HCEC 1CT (cell line): ENCODE measurements around the gene FMN2.
A peak's percentile ranks its signal among the peaks of the same experiment; 100 is the strongest.
"Not testable (repeated sequence)": the region's sequence is repeated elsewhere in the genome, so short reads cannot be mapped to it uniquely, and the experiment has no call there.

ENCODE experiments used
- DNase-seq: peaks from one replicate; pipeline ENCODE4 v3.0.0-alpha.2; 2017

The FMN2 gene

GRCh38 chr1:240145120-240145519 lies 53.4 kb downstream of the FMN2 start:
- no peak for DNase-seq

- no peak for DNase-seq
These were observed 56.6 kb downstream of the FMN2 start for GRCh38 chr1:240148333-240148732.

GRCh38 chr1:240149484-240150094 lies 57.9 kb downstream of the FMN2 start:
- DNase-seq: peak; percentile 50

GRCh38 chr1:240151136-240151735 lies 59.6 kb downstream of the FMN2 start:
- DNase-seq: no peak

GRCh38 chr1:240152611-240153297 lies 61.1 kb downstream of the FMN2 start:
- peak; percentile 20 for DNase-seq

- DNase-seq: no peak
These were observed 63.9 kb downstream of the FMN2 start for GRCh38 chr1:240155605-240156004.

- DNase-seq: no peak
These were observed 73.1 kb downstream of the FMN2 start for GRCh38 chr1:240164742-240165141.

- DNase-seq: peak; percentile 54
These were observed 77.5 kb downstream of the FMN2 start for GRCh38 chr1:240169188-240169587.

- no peak for DNase-seq
These were observed 78.6 kb downstream of the FMN2 start for GRCh38 chr1:240170266-240170665.

- DNase-seq: no peak
These were observed 79.1 kb downstream of the FMN2 start for GRCh38 chr1:240170806-240171205.

- no peak for DNase-seq
These were observed 80.2 kb downstream of the FMN2 start for GRCh38 chr1:240171907-240172306.

GRCh38 chr1:240173836-240174235 lies 82.2 kb downstream of the FMN2 start:
- DNase-seq: no peak

- DNase-seq: no peak
These were observed 83.1 kb downstream of the FMN2 start for GRCh38 chr1:240174734-240175133.

GRCh38 chr1:240178366-240178765 lies 86.7 kb downstream of the FMN2 start:
- peak; percentile 17 for DNase-seq

- DNase-seq: not testable (repeated sequence)
These were observed 93.0 kb downstream of the FMN2 start for GRCh38 chr1:240184682-240185081.

- no peak for DNase-seq
These were observed 96.5 kb downstream of the FMN2 start for GRCh38 chr1:240188139-240188538.

- DNase-seq: peak; percentile 42
These were observed 97.8 kb downstream of the FMN2 start for GRCh38 chr1:240189386-240189989.

- DNase-seq: peak; percentile 96
These were observed 99.3 kb downstream of the FMN2 start for GRCh38 chr1:240190881-240191401.

- DNase-seq: no peak
These were observed 101.2 kb downstream of the FMN2 start for GRCh38 chr1:240192851-240193250.

GRCh38 chr1:240193679-240194078 lies 102.0 kb downstream of the FMN2 start:
- DNase-seq: no peak

GRCh38 chr1:240194120-240194519 lies 102.4 kb downstream of the FMN2 start:
- DNase-seq: no peak

- no peak for DNase-seq
These were observed 106.7 kb downstream of the FMN2 start for GRCh38 chr1:240198376-240198775.

- no peak for DNase-seq
These were observed 108.3 kb downstream of the FMN2 start for GRCh38 chr1:240199758-240200645.
